HepG2 (cell line): ENCODE measurements around the gene NUAK2. TPM values are rescaled to one million over a fixed set of nuclear protein-coding genes. Genes with fewer than 3 reads are reported as not detected.

Source experiments
- ATAC-seq: fragments of 200-7000 bp; cut with Tn5 transposase; 3 replicates; pipeline ENCODE4 v1.9.1; 2020; ENCODE audit warnings: mild to moderate bottlenecking, moderate library complexity
- BruUV-seq: library from RNA; stranded (reverse); fragments of 400-500 nt; replicated peaks from 2 replicates; lab custom pipeline; 2021; lab: Mats Ljungman, UMichigan
- CTCF ChIA-PET: fragments of 300-600 bp; formaldehyde crosslinking; extraction: SDS; loops from one replicate; lab custom pipeline; 2021; ENCODE audit warnings: low total read pairs, inconsistent platforms, low intra/inter-chr PET ratio; lab: Yijun Ruan, JAX
- POLR2A ChIA-PET: fragments of 350-600 bp; sonication (Branson Sonifier 250); formaldehyde crosslinking; loops from one replicate; lab custom pipeline; 2020; ENCODE audit warnings: antibody characterized with exemption, inconsistent platforms; lab: Yijun Ruan, JAX
- DNase-seq: peaks from one replicate; pipeline ENCODE4 v3.0.0-alpha.2; 2015; ENCODE audit warnings: low spot score
- FAIRE-seq: peaks from 3 replicates; lab custom pipeline; 2011; peaks lifted over from hg19 to GRCh38; lab: Jason Lieb, UNC
- H2AFZ ChIP-seq: one replicate; pipeline ENCODE4 v1.6.1; 2011; ENCODE audit warnings: low read length, inconsistent platforms
- H3K27ac ChIP-seq: fragments of 300-600 bp; 3 replicates; pipeline ENCODE4 v1.8.0; 2011; ENCODE audit warnings: mixed run types, mild to moderate bottlenecking, mixed read lengths, low read length, inconsistent platforms; ENCODE audit not compliant: insufficient read depth; ENCODE audit errors: extremely low read length
- H3K27me3 ChIP-seq, 2 experiments: fragments of 200-600 bp in 1 of 2; 2 replicates in 1 of 2; 3 replicates in 1 of 2; pipeline versions ENCODE4 v1.6.0 to v1.8.0; 2011; ENCODE audit warnings: low read length in 2 of 2, mild to moderate bottlenecking in 2 of 2, moderate library complexity in 2 of 2, inconsistent platforms in 1 of 2; ENCODE audit not compliant: insufficient read depth in 2 of 2, control insufficient read depth in 1 of 2
- H3K36me3 ChIP-seq, 2 experiments: fragments of 200-600 bp in 1 of 2; replicated peaks in 1 of 2; 2 replicates in 1 of 2; 3 replicates in 1 of 2; pipeline versions ENCODE4 v1.5.1 to v1.8.0; 2011; ENCODE audit warnings: low read length in 2 of 2, inconsistent platforms in 1 of 2; ENCODE audit not compliant: insufficient read depth in 2 of 2, control insufficient read depth in 1 of 2
- H3K4me1 ChIP-seq: 2 replicates; pipeline ENCODE4 v1.5.1; 2012; ENCODE audit warnings: low read length, inconsistent platforms; ENCODE audit not compliant: insufficient read depth
- H3K4me2 ChIP-seq: 2 replicates; pipeline ENCODE4 v1.6.0; 2011; ENCODE audit warnings: low read depth, low read length, inconsistent platforms
- H3K4me3 ChIP-seq, 3 experiments: fragments of 200-600 bp in 1 of 3; sonication (generic), shearing (Covaris generic) in 1 of 3; replicated peaks in 1 of 3; 2 replicates each; pipeline ENCODE4 v1.5.1; 2011 to 2016; ENCODE audit warnings: low read length in 3 of 3, inconsistent platforms in 2 of 3, low read depth in 2 of 3, mild to moderate bottlenecking in 2 of 3, control low read depth in 1 of 3, mixed read lengths in 1 of 3; ENCODE audit not compliant: insufficient read depth in 1 of 3
- H3K79me2 ChIP-seq: one replicate; pipeline ENCODE4 v1.6.1; 2011; ENCODE audit warnings: low read length, inconsistent platforms; ENCODE audit not compliant: insufficient read depth
- H3K9ac ChIP-seq: 2 replicates; pipeline ENCODE4 v1.6.0; 2011; ENCODE audit warnings: mild to moderate bottlenecking, low read depth, low read length, inconsistent platforms; ENCODE audit not compliant: insufficient read depth
- H3K9me3 ChIP-seq: 2 replicates; pipeline ENCODE4 v1.5.1; 2012; ENCODE audit warnings: mild to moderate bottlenecking, low read length
- H4K20me1 ChIP-seq: 2 replicates; pipeline ENCODE4 v1.6.0; 2011; ENCODE audit warnings: inconsistent platforms, mild to moderate bottlenecking, low read length, moderate library complexity; ENCODE audit not compliant: insufficient read depth
- DMTF1 ChIP-seq: sonication (generic); formaldehyde crosslinking; IDR thresholded peaks from 2 replicates; pipeline ENCODE4 v1.4.0; 2020; ENCODE audit warnings: mild to moderate bottlenecking, missing genetic modification reagents
- GTF2F1 ChIP-seq: fragments of 150-350 bp; IDR thresholded peaks from 2 replicates; pipeline ENCODE4 v1.6.1; 2014; ENCODE audit warnings: low read length
- MXD4 ChIP-seq: IDR thresholded peaks from 2 replicates; pipeline ENCODE4 v1.6.1; 2016; ENCODE audit warnings: mild to moderate bottlenecking, missing biosample characterization, missing genetic modification reagents
- MYC ChIP-seq: sonication (generic); formaldehyde crosslinking; IDR thresholded peaks from 2 replicates; pipeline ENCODE4 v1.9.0; 2021; ENCODE audit warnings: missing genetic modification reagents, borderline replicate concordance
- NPAS2 ChIP-seq: sonication (generic); formaldehyde crosslinking; IDR thresholded peaks from 2 replicates; pipeline ENCODE4 v1.8.0; 2022; ENCODE audit warnings: mild to moderate bottlenecking, missing genetic modification reagents, borderline replicate concordance
- PHF8 ChIP-seq: sonication (generic); formaldehyde crosslinking; IDR thresholded peaks from 2 replicates; pipeline ENCODE4 v1.5.0; 2020; ENCODE audit warnings: missing genetic modification reagents
- SRSF1 ChIP-seq: fragments of 200-400 bp; formaldehyde crosslinking; optimal IDR thresholded peaks from 2 replicates; pipeline ENCODE3; 2017; ENCODE audit warnings: mild to moderate bottlenecking, low read depth, low read length, moderate library complexity
- TCF7 ChIP-seq: sonication (generic); IDR thresholded peaks from 2 replicates; pipeline ENCODE4 v1.6.1; 2016; ENCODE audit warnings: antibody characterized with exemption, low read depth
- ZNF292 ChIP-seq: sonication (generic); formaldehyde crosslinking; IDR thresholded peaks from 2 replicates; pipeline ENCODE4 v1.8.1; 2022; ENCODE audit warnings: mild to moderate bottlenecking, low read depth, missing genetic modification reagents, borderline replicate concordance
- ZNF737 ChIP-seq: sonication (generic); formaldehyde crosslinking; IDR thresholded peaks from 2 replicates; pipeline ENCODE4 v1.5.0; 2020; ENCODE audit warnings: missing genetic modification reagents, mild to moderate bottlenecking, borderline replicate concordance
- WGBS: methylation state at CpG from one replicate; pipeline ENCODE4 v1.1.6; 2017; ENCODE audit warnings: low lambda C conversion rate; 5-methylcytosine and 5-hydroxymethylcytosine counted together
- in situ Hi-C: cut with HindIII; loops from 2 replicates; pipeline ENCODE4 v1.10.0; 2017; ENCODE audit warnings: low pct_unique_long_range_greater_than_20kb; ENCODE audit not compliant: extremely low pct_ligation_motif_present
- intact Hi-C: fragments of 100-400 bp; cut with micrococcal nuclease; formaldehyde crosslinking; loops from one replicate; pipeline ENCODE4 v1.10.0; 2022; ENCODE audit not compliant: unreplicated experiment
- polyA plus RNA-seq, 8 experiments: library from polyadenylated mRNA; depleted of rRNA in 3 of 8; stranded (reverse) in 7 of 8; unstranded in 1 of 8; fragments of >200 nt; fragmentation: Illumina TruSeq in 4 of 8; extraction: Trizol in 4 of 8; gene quantifications; 2 replicates each; pipeline versions ENCODE4 v1.2.1 to v1.2.3, GENCODE V29; 2011 to 2016; ENCODE audit warnings: low read depth in 4 of 8, missing spikeins in 1 of 8, mixed read lengths in 1 of 8; ENCODE audit not compliant: insufficient read depth in 1 of 8
- total RNA-seq, 5 experiments: library from RNA; depleted of rRNA; stranded (reverse); fragments of >200 nt; fragmentation: Illumina TruSeq; extraction: Trizol; gene quantifications; 2 replicates each; pipeline ENCODE4 v1.2.3, GENCODE V29; 2016; ENCODE audit warnings: low read depth in 1 of 5

Gene NUAK2
- total and polyA plus RNA-seq, 2 of the 13 experiments (the other 11 are each of a cell fraction or from before 2014, with no cell fraction given): 0.75 to 1.1 TPM

GRCh38 chr1:205266611-205267305 is 54.8 kb downstream of the NUAK2 start (continued):
- TF ChIP-seq DMTF1 (CRISPR knock-in tag): no peak
- TF ChIP-seq ZNF737 (CRISPR knock-in tag): no peak

- Histone ChIP-seq H3K27me3 (peaks cover 3 to 44% of the 10 kb centered on the region in 2 experiments), H3K27ac (no peak overlapping the region), H3K9ac (no peak overlapping the region), H3K79me2 (no peaks in the 10 kb centered on the region), H3K4me3 (no peak overlapping the region), H3K4me2 (no peak overlapping the region), H3K4me1 (peaks cover 12% of the 10 kb centered on the region), H3K36me3 (no peaks in the 10 kb centered on the region), H2AFZ (no peak overlapping the region), H4K20me1 (no peaks in the 10 kb centered on the region), H3K9me3 (no peaks in the 10 kb centered on the region)
- in situ Hi-C loops: no loop called here
- ChIA-PET CTCF (no interaction called here), POLR2A (no interaction called here)
- no TSS peak for BruUV-seq
- ATAC-seq (no peak), FAIRE-seq (no peak), DNase-seq (no peak)
- WGBS: 51% methylated on average over 2 of the region's 2 CpGs
- intact Hi-C loops: no loop called here
- no peak for TF ChIP-seq ZNF292
- TF ChIP-seq PHF8 (CRISPR knock-in tag): no peak
- no peak for TF ChIP-seq SRSF1
- TF ChIP-seq TCF7: no peak
- no peak for TF ChIP-seq MYC (CRISPR knock-in tag)
- no peak for TF ChIP-seq NPAS2 (CRISPR knock-in tag)
- TF ChIP-seq GTF2F1: no peak
- TF ChIP-seq MXD4: no peak
Measured at GRCh38 chr1:205263580-205264190, 57.9 kb downstream of the NUAK2 start.
